GM21723 (cell line): ENCODE measurements around the gene SLC6A2.
"Not testable (repeated sequence)": the region's sequence is repeated elsewhere in the genome, so short reads cannot be mapped to it uniquely, and the experiment has no call there.

Source experiments
- ATAC-seq: cut with Tn5 transposase; IDR thresholded peaks from one replicate; pipeline ENCODE4 v1.9.1; 2021; ENCODE audit warnings: mild to moderate bottlenecking, moderate library complexity; ENCODE audit not compliant: unreplicated experiment

SLC6A2 gene

GRCh38 chr16:55709801-55710200, 54.0 kb downstream of the SLC6A2 start:
- no peak for ATAC-seq

- ATAC-seq: no peak
Measured at GRCh38 chr16:55710466-55710865, 54.7 kb downstream of the SLC6A2 start.

- peak; percentile 75 for ATAC-seq
Measured at GRCh38 chr16:55711959-55712876, 56.4 kb downstream of the SLC6A2 start.

DNA sequence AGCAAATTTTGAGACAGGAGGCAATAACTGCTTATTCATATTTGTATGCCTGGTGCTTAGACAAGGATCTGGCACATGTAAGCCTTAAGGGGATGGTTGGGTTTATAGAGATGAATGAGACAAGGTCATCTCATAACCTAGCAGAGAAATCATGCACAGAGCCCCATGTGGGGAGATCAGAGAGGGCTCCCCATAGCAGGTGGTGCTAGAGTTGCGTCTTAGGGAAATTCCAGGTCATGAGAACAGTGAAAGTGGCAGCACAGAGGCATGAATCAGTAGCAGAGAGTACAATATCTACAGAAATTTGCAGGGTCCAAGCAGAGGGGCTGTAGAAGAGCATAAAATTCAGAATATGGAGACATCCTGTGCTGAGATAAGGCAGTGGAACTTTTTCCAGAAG, 57.3 kb downstream of the SLC6A2 start:
- no peak for ATAC-seq

DNA sequence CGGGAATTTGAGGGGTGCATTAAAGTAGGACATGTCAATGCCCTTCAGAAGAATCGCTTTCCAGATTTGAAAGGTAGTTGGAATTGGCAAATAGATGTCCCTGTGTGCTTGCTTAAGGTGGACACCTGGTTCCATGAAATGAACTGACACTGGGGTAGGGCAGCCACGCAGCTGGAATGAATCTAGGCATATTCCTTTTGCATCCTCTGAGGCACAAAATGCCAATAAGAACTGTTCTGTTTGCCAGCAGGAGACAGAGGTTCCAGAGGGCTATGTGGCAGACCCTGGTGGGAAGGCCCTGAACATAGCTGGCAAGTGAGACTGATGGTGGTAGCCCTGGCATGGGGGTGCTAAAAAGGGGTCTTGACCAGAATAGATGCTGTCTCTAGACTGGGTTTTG, 61.5 kb downstream of the SLC6A2 start:
- ATAC-seq: no peak

- ATAC-seq: no peak
Measured at GRCh38 chr16:55725055-55725777, 69.4 kb downstream of the SLC6A2 start.

- ATAC-seq: no peak
Measured at GRCh38 chr16:55728797-55729196, 73.0 kb downstream of the SLC6A2 start.

GRCh38 chr16:55730115-55730514, 74.3 kb downstream of the SLC6A2 start:
- ATAC-seq: no peak

- no peak for ATAC-seq
Measured at GRCh38 chr16:55732496-55732895, 76.7 kb downstream of the SLC6A2 start.

DNA sequence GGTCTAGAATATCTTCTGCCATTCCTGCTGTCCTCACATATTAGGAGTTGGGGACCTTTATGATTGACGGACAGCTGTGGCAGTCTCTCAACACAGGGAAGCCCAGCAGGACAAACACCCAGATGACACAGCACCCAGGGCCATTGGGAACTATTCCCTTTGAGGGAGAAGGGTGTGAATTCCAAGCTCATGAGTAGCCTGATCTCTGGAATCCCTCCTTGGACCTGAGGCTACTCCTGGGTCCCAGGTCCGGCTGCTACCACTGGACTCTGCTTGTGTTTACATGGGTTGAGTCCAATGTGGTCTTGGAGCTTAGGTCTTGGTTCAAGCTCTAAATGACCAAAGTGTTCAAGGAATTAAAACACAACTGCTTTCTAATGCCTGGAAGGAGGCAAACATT, 78.9 kb downstream of the SLC6A2 start:
- no peak for ATAC-seq

DNA sequence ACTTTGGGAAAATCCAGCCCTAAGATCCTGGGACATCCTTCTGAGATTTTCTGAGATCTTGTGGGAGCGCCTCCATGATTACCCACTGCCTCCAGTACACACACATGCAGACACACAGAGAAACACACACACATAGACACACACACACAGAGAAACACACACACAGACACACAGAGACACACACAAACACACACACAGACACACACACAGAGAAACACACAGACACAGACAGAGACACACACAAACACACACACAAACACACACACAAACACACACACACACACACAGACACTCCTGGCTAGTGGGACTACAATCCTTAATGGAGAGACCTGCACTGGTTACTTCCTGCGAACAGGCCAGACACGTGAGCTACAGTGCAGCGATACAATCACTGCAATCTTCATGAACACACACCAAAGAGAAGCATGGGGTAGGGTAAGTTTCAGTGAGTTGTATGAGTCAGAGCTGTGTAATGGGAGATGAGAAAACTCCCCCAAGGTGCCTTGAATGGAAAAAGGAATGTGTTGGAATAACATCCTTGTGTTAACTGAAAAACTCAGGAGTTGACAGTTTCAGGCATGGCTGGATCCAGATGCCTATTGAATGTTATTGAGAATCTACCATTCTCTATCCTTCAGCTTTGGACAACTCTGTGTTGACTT, 79.5 kb downstream of the SLC6A2 start:
- ATAC-seq: no peak

DNA sequence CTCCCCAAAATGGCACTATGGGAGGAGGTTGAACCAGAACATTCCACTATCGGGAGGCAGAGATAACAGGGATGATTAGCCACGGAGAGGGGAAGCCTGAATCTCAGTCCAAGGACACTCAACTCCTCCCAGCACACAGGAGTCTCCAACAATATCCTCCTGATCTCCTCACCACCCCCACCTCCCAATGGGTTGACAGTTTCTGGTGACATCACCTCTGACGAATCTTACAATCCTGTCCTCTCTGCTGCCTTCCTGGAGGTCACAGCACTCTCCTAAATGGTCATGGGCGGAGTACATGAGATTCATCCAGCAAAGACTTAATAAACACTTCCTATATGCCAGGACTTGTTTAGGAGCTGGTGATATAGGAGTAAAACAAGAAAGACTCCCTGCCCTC, 80.9 kb downstream of the SLC6A2 start:
- ATAC-seq: no peak

DNA sequence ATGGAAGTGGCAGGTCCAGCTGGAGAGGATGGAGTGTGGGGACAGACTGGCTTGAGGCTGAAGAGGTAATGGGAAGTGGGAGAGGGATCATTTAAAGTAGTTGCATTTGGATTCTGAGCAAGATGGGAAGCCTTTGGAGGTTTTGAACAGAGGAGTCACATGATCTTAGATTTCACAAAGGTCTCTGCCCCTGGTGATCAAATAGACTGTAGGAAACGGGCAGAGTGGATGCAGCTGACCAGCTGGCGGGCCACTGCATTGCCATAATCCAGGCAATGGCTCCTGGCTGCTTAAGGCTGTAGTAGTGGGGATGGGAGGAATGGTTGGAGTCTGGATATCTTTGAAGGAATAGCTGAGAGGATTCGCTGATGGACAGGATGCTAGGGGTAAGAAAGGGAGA, 81.5 kb downstream of the SLC6A2 start:
- no peak for ATAC-seq

DNA sequence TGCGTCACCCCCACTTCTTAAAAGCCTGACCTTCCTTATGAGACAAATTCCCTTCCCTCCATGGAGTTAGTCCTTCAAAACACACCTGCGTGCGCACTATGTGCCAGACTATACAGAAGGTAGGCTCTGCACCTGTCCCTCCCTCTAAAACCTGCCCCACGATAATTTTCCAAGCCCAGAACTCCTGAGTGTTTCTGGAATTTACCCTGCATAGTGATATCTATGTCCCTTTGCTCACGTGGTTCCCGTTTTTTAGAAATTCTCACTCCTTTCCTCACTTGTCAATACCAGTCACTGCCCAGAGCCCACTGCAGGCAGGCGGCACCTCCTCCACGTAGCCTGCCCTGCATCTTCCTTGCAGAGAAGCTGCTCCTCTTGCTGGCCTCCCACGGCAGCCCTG, 82.2 kb downstream of the SLC6A2 start:
- ATAC-seq: no peak

GRCh38 chr16:55746081-55746480, 90.3 kb downstream of the SLC6A2 start:
- ATAC-seq: no peak

DNA sequence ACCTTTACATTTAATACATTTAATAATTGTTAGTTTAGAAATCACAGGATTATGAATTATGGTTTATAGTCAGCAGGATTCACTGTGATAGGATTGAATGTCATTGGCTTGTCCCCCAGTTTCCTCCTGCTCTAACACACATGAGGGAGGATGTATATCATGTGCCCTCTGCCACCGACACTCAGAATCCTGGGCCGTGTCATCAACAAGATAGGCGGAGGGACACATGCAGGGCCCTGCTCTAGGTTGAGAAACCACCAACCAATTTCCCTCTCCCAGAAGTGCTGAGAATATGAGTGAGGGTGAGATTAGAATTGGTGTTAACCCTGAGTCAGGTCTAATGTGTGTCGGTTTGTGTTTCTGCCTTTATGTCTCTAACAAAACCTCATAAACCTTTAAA, 92.0 kb downstream of the SLC6A2 start:
- no peak for ATAC-seq

- ATAC-seq: not testable (repeated sequence)
Measured at GRCh38 chr16:55752465-55753144, 96.8 kb downstream of the SLC6A2 start.

GRCh38 chr16:55753145-55753631, 97.4 kb downstream of the SLC6A2 start:
- ATAC-seq: not testable (repeated sequence)
